ENCODE measurements around the gene WDFY4. TPM values are rescaled to one million over a fixed set of nuclear protein-coding genes. Genes with fewer than 3 reads are reported as not detected.

WDFY4 gene
- total RNA-seq, 2 experiments from 2014 or later, result 0.90 to 1.1 TPM

GRCh38 chr10:48913674-48914073 lies 229.0 kb downstream of the WDFY4 start:
- no peak overlapping the region for H3K27ac Mint-ChIP-seq
- DNase-seq (no peak), ATAC-seq (no peak)
- H3K27me3 Mint-ChIP-seq, result no peaks in the 10 kb centered on the region
- H3K9me3 Mint-ChIP-seq, result no peaks in the 10 kb centered on the region
- H3K4me1 Mint-ChIP-seq (ENCODE audit: low read depth), result no peaks in the 10 kb centered on the region
- intact Hi-C loops (cut with micrococcal nuclease), result no loop called here
- ChIA-PET POLR2A (no interaction called here), CTCF (no interaction called here)
- H3K36me3 Mint-ChIP-seq (ENCODE audit: low read depth), result no peaks in the 10 kb centered on the region
- H3K4me3 Mint-ChIP-seq, result no peak overlapping the region
- TF ChIP-seq CTCF (IDR thresholded peaks at IDR 0.05), result no peak

- TF ChIP-seq CTCF (IDR thresholded peaks at IDR 0.05), result no peak
These were observed 239.1 kb downstream of the WDFY4 start for GRCh38 chr10:48923748-48924147.

GRCh38 chr10:48924988-48925387 lies 240.3 kb downstream of the WDFY4 start:
- Mint-ChIP-seq H3K9me3 (no peaks in the 10 kb centered on the region), H3K4me1 (ENCODE audit: low read depth) (no peaks in the 10 kb centered on the region), H3K27ac (no peak overlapping the region), H3K4me3 (no peak overlapping the region), H3K36me3 (ENCODE audit: low read depth) (no peaks in the 10 kb centered on the region), H3K27me3 (peaks cover 3% of the 10 kb centered on the region)
- ATAC-seq (no peak), DNase-seq (no peak)
- intact Hi-C loops (cut with micrococcal nuclease), result no loop called here
- no peak for TF ChIP-seq CTCF (IDR thresholded peaks at IDR 0.05)
- ChIA-PET CTCF (no interaction called here), POLR2A (no interaction called here)

More at GRCh38 chr10:48923748-48924147, 239.1 kb downstream of the WDFY4 start:
- H3K4me1 Mint-ChIP-seq (ENCODE audit: low read depth), result no peaks in the 10 kb centered on the region
- ChIA-PET CTCF (no interaction called here), POLR2A (no interaction called here)
- peaks cover under 1% of the 10 kb centered on the region for H3K27me3 Mint-ChIP-seq
- H3K4me3 Mint-ChIP-seq, result no peak overlapping the region
- DNase-seq (no peak), ATAC-seq (no peak)
- H3K27ac Mint-ChIP-seq, result no peak overlapping the region
- intact Hi-C loops (cut with micrococcal nuclease), result no loop called here
- H3K9me3 Mint-ChIP-seq, result no peaks in the 10 kb centered on the region
- no peaks in the 10 kb centered on the region for H3K36me3 Mint-ChIP-seq (ENCODE audit: low read depth)

- H3K4me3 Mint-ChIP-seq, result no peak overlapping the region
- TF ChIP-seq CTCF (IDR thresholded peaks at IDR 0.05), result no peak
- no peak for ATAC-seq
- no peaks in the 10 kb centered on the region for H3K9me3 Mint-ChIP-seq
- no peak for DNase-seq
- H3K27me3 Mint-ChIP-seq, result peaks cover 3% of the 10 kb centered on the region
- no peaks in the 10 kb centered on the region for H3K36me3 Mint-ChIP-seq (ENCODE audit: low read depth)
- no peak overlapping the region for H3K27ac Mint-ChIP-seq
- intact Hi-C loops (cut with micrococcal nuclease), result no loop called here
- H3K4me1 Mint-ChIP-seq (ENCODE audit: low read depth), result no peaks in the 10 kb centered on the region
- ChIA-PET POLR2A (no interaction called here), CTCF (no interaction called here)
These were observed 241.6 kb downstream of the WDFY4 start for GRCh38 chr10:48926255-48926654.

GRCh38 chr10:48926764-48927540 lies 242.3 kb downstream of the WDFY4 start:
- no peak for ATAC-seq
- CTCF ChIA-PET, result no interaction called here
- Mint-ChIP-seq H3K27me3 (peaks cover 3% of the 10 kb centered on the region), H3K9me3 (no peaks in the 10 kb centered on the region), H3K4me1 (ENCODE audit: low read depth) (no peaks in the 10 kb centered on the region), H3K36me3 (ENCODE audit: low read depth) (no peaks in the 10 kb centered on the region), H3K27ac (no peak overlapping the region), H3K4me3 (no peak overlapping the region)
- DNase-seq, result no peak
- TF ChIP-seq CTCF (IDR thresholded peaks at IDR 0.05), result no peak
- POLR2A ChIA-PET, result no interaction called here
- intact Hi-C loops (cut with micrococcal nuclease), result no loop called here

All from activated CD8-positive, alpha-beta T cell treated with anti-CD3 and anti-CD28 coated beads for 36 hours (primary cell).